GM04503 (cell line): ENCODE measurements around the gene FAM229A.
"Not testable (repeated sequence)": the region's sequence is repeated elsewhere in the genome, so short reads cannot be mapped to it uniquely, and the experiment has no call there.

Experiments used
- DNase-seq: peaks from one replicate; pipeline ENCODE4 v3.0.0-alpha.2; 2012; ENCODE audit warnings: low read depth

Gene FAM229A

GRCh38 chr1:32376199-32376598, 13.9 kb upstream of the FAM229A start:
- no peak for DNase-seq

DNA sequence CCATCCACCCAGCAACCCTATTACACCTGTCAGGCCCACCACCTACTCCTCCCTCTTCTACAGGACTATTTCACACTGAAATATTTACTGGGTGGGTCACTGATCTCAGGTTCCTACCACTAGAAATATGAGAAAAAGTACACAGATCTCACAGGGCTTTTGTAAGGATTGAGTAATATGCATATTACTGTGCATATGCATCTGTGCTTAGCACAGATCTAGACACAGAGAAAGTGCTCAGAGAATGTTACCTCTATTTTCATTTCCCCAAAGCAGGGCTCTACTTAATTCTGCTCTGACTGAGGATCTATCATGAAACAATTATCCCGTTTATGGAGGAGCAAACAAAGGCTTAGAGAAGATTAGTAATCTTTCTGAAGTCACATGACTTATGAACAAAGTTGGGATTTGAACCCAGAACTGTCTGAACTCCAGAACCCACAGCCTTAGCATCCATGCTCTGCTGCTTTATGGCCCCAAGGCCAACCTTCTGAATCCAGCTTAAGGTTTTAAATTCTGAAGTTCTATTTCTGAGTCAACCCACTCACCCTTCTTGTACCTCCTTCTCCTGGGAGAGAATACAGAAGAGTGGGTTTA, 11.8 kb upstream of the FAM229A start:
- no peak for DNase-seq

DNA sequence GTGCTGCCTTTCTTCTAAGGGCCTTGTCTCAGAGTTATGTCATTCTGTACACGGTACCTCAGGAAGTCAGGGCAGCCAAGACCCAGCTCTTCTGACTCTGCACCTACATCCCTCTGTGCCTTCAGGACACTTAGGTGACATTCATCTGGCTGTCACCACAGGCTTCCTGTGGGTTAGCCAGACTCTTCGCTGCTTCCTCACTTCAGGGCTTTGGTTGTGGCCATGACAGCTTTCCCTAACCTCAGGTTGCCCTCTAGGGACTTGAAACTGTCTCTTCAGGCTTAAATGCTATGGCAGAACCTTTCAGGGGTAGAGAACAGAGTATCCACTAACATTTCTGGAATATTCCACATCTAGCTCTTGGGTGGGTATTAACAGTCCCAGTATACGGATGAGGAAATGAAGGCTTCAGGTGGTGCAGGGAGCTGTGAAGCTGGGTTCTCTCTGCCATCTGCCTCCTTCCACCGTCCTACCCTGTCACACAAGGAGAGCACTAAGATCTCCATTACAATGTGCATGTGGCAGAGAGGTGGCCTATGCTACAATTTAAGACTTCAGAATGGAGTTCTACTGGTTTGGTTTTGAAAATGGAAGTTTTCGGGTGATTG, 10.0 kb upstream of the FAM229A start:
- DNase-seq: no peak

GRCh38 chr1:32367912-32368635, 5.8 kb upstream of the FAM229A start:
- no peak for DNase-seq

DNA sequence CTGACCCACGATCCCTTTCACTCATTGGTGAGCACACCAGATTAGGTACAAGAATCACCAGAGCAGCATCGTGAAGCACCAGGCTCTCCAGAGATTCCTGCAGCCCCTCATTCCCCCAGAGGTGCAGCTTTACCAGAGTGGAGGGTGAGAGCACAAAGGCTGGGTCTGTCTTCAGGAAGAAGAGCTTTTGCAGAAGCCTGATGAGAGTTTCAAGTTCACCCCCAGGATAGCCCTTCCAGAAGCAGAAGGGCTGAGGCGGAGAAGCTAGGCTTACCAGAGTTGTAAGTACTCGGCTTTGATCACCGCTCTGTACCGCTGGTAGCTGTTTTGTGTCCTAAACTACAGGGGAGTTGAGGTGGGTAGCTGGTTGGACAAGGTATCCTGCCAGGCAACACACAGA, 3.2 kb upstream of the FAM229A start:
- DNase-seq: no peak

DNA sequence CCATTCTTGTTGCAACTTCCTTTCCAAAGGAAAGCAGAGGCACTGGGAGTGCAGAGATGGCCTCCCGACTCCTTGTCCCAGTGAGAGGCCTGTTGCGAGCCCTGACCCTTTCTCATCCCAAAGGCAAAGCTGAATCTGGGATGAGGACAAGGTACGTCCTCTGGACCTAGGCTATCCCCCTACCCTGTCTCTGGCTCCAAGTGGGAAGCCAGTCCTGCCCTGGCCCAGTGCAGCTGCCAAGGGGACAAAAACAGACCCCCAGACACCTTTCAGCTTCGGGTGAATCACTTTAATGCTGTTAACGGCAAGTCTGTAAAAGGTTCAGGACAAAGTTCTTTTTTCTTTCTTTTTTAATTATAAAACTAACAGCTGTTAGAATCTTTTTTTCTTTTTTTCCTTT, 2.6 kb upstream of the FAM229A start:
- no peak for DNase-seq

GRCh38 chr1:32363713-32364112, 1.4 kb upstream of the FAM229A start:
- no peak for DNase-seq

DNA sequence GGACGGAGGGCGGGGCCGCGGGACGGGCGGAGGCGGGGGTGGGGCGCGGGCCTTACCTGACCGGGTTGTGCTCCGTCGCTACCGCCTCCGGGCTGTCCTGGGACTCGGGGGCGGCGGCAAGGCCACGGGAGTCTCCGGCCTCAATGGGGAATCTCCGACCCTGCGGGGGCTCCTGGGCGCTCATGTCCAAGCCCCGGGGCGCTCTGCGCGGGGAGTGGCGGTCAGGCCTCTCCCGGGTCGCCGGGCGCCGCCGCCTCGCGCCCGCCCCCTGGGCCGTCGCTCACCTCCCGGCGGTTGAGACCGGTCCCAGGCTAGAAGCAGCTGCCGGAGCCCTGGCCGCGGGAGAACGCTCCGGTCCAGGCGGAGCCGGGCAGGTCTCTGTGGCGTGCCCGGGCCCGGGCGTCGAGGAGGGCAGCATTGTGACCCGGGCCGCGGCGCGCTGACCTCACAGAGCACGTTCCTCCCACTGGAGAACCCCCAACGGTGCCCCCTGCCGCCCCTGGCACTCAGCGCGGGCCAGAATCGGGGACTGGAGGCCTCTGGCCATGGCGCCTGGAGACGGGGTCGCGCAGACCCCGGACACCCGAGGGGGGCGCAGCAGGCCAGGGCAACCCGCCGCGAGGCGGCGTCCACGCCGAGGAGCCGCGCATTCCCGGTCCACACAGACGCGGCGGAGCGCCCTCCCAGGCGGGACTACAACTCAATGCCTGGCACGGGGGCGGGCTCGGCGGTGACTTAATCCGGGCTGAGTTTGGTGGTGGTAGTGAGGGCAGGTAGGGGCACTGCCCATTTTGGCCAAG, 411 bp downstream of the FAM229A start:
- no peak for DNase-seq

- no peak for DNase-seq
Measured at GRCh38 chr1:32361308-32361673, 994 bp downstream of the FAM229A start.

- DNase-seq: no peak
Measured at GRCh38 chr1:32358435-32358834, 3.9 kb downstream of the FAM229A start.

DNA sequence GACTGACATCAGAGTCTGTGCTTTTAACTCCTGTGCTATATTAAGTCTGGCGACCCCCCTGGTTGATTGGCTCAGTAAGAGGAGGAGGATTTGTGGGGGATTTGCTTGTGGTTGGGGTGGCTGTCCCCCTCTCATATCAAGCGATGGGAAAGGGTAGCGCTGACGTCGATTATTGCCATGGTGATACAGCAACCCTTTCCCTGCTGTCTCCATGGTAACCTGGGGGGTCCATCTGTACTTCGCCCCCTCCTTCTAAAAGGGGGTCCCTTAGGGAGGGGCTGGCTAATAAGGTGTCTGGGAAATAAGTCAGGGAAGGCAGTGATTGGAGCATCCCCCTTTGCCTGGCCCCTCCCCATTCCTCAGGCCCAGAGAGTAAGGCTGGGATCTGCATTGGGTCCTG, 4.7 kb downstream of the FAM229A start:
- no peak for DNase-seq

- DNase-seq: no peak
Measured at GRCh38 chr1:32356478-32356877, 5.8 kb downstream of the FAM229A start.

- not testable (repeated sequence) for DNase-seq
Measured at GRCh38 chr1:32355778-32356177, 6.5 kb downstream of the FAM229A start.

DNA sequence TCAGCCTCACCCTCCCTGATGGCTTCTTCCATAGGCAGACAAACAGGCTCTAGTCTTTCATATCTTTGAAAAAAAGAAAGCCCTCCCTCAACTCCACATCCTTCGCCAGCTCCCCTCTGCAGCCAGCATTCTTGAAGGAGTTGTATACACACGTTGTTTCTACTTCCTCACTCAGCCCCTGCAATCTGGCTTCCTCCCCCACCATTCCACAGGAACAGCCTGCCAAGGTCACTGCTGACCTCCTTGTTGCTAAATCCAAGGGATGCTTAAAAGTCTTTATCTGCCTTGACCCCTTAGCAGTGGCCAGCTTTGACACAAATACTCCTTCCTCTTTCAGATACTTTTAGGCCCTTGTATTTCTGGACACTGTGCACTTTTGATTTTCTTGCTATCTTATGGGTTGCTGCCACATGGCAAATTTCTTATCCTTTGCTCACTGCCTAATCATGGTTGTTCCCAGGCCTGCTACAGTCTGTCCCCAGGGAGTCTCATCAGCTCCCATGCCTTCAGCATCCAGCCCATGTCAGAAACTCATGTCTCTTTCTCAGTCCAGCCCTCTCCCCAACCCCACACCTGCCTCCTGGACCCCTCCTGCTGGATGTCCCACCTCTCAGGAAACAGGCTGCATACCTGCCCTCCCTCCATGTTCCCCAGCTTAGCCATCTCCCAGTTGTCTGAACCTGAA, 8.3 kb downstream of the FAM229A start:
- DNase-seq: peak; percentile 30

DNA sequence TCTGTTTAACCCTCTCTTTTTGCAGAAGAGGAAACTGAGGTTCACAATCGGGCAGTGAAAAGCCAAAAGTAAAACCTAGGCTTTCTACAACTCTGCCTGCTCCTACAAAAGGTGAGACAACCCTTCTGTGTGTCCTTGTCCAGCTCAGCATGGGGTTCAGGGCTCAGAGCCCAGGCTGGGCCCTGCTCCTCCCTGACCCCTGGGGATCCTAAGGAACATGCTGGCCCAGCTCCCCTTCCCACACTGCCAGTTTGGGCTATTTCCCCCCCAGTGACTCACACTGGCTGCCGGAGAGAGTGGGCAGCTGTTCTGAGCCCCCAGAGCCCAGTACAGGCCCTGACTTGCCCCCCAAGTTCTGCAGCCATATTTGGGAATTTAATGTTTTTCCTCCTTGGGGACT, 8.9 kb downstream of the FAM229A start:
- DNase-seq: no peak

- DNase-seq: no peak
Measured at GRCh38 chr1:32352831-32353383, 9.4 kb downstream of the FAM229A start.

DNA sequence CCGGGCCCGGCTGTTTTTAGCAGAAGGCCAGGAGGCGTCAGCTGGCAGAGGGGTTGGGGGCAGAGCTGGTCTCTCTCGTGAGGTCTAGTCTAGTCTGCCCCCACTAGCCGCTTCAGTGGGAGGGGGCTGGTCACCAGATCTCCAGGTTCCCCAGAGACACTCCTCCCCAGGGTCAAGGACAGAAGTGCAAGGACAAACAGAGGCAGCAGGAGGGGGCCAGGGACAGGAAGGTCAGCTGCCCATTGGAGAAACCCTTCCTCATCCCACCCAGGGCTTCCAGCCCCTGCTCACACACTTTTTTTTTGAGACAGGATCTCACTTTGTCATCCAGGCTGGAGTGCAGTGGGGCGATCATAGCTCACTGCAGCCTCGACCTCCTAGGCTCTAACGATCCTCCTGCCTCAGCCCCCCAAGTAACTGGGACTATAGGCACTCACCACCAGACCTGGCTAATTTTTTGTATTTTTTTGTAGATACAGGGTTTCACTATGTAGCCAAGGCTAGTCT, 10.0 kb downstream of the FAM229A start:
- no peak for DNase-seq

DNA sequence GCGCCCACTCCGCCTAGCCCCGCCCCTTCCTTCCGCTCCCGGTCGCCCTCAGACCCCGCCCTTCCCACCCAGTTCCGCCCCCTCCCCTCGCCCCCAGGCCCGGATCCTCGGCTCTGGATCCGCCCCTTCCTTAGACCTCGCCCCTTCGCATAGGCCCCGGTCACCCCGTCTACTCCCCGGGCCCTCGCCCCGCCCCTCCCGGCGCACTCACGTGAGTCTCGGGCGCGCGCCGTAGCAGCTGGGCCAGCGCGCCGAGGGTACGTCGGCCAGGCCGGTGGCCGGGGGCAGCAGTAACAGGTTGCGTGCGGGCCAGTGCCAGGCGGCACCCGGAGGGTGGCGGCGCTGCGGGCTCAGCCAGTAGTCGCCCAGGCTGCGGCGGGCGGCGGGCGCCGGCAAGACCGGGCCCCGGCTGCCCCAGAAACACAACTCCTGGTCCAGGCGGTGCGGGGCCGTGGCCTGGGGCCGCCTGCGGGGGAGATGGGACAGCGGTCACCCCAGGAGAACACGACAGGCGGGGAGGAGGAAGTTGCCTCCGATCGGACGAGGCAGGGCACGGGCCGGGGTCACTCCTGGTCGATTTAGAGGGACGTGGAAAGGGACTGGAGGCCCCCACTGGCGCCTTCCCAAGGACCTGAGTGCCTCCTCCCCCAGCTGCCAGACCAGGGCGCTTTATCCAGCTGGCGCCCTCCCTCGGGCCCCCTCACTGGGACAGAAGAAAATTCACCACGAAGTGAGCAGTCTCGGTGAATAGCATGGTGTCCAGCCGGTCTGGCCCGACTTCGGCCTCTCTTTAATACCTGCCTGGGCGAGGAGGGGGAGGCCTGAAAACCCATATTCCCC, 10.7 kb downstream of the FAM229A start:
- DNase-seq: peak; percentile 29

DNA sequence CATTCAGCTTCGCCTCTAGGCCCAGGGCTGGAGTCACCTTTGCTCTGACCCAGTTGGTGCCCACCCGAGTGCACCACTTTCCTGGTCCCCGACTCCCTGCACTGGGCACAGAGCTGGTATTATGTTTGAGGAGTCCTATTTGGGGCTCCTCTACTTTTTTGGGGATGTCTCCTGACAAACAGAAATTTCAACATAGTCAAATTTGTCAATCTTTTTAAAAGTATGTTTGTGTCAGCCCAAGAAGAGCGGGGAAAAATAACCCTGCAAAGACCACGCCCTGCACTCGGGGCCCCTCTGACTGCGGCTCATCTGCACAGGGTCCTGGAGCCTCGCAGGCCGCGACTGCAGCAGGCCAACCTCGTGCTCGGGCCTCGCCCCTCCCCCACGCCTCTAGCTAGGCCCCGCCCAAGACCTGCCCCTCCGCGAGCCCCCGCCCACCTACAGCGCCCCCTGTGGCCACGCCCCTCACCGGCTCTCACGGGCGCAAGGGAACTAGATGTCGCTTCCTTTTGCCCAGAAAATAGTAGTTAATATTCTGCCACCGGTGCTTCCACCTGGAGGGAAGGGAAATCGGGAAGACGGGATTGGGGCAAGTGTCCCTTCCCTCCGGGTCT, 11.4 kb downstream of the FAM229A start:
- no peak for DNase-seq

DNA sequence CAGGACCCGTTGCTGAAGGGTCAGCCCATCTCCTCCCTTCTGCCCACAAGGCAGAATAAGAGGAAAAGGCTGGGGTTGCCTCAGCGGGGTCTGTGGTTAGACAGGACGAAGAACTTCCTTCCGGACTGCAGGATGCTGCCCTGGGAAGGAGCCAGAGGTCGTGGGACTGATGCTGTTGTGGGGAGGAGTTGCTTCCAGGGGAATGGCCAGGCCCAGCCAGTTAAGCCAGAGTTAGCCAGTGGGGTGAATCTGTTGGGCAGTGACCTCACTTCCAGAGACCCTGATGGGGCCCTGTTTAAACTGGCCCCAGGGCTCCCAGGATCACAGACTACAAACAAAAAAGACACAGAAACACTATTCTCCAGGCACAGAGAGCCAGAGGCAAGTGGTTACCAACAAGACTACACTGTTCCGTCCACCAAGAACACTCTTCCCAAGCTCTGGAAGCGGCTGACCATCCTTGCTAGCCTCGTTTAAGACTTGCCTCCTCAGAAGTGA, 13.0 kb downstream of the FAM229A start:
- DNase-seq: no peak
